H1 (cell line): ENCODE measurements around the gene TEX54. TPM values are rescaled to one million over a fixed set of nuclear protein-coding genes. Genes with fewer than 3 reads are reported as not detected.
A peak's percentile ranks its signal among the peaks of the same experiment; 100 is the strongest.

Experiments
- CTCF ChIA-PET: fragments of 300-600 bp; sonication (Branson Sonifier 250); formaldehyde crosslinking; loops from one replicate; lab custom pipeline; 2021; ENCODE audit not compliant: partially characterized antibody; lab: Charles Lee
- POLR2A ChIA-PET: fragments of 300-600 bp; sonication (Branson Sonifier 250); formaldehyde crosslinking; loops from one replicate; lab custom pipeline; 2021; ENCODE audit warnings: inconsistent platforms; ENCODE audit not compliant: partially characterized antibody; lab: Charles Lee
- DNase-seq, 2 experiments: peaks; one replicate each; pipeline versions ENCODE4 v3.0.0 to v3.0.0-alpha.2; 2010 to 2022; ENCODE audit warnings: low spot score in 2 of 2, low read depth in 1 of 2, mixed read lengths in 1 of 2
- FAIRE-seq: peaks from 2 replicates; lab custom pipeline; 2011; peaks lifted over from hg19 to GRCh38; lab: Jason Lieb, UNC
- H2AFZ ChIP-seq: 2 replicates; pipeline ENCODE4 v1.8.1; 2012; ENCODE audit warnings: low read length, inconsistent platforms
- H2AK5ac ChIP-seq: 2 replicates; pipeline ENCODE4 v1.6.1; 2013; ENCODE audit warnings: low read depth, low read length
- H2BK120ac ChIP-seq: replicated peaks from 2 replicates; pipeline ENCODE3; 2013; ENCODE audit warnings: low read depth, low read length, inconsistent platforms
- H2BK12ac ChIP-seq: 2 replicates; pipeline ENCODE4 v1.6.1; 2013; ENCODE audit warnings: low read depth, low read length
- H2BK15ac ChIP-seq: 2 replicates; pipeline ENCODE4 v1.6.1; 2013; ENCODE audit warnings: low read length
- H2BK20ac ChIP-seq: 2 replicates; pipeline ENCODE4 v1.6.1; 2013; ENCODE audit warnings: low read length
- H2BK5ac ChIP-seq: 2 replicates; pipeline ENCODE4 v1.6.1; 2013; ENCODE audit warnings: low read depth, low read length
- H3K14ac ChIP-seq: 2 replicates; pipeline ENCODE4 v1.6.1; 2013; ENCODE audit warnings: inconsistent platforms; ENCODE audit not compliant: insufficient read length
- H3K18ac ChIP-seq: 2 replicates; pipeline ENCODE4 v1.6.1; 2013; ENCODE audit warnings: low read length; ENCODE audit errors: extremely low read depth
- H3K23ac ChIP-seq: 2 replicates; pipeline ENCODE4 v1.6.1; 2013; ENCODE audit warnings: inconsistent platforms; ENCODE audit not compliant: insufficient read length
- H3K23me2 ChIP-seq: 2 replicates; pipeline ENCODE4 v1.6.1; 2013; ENCODE audit warnings: low read depth, low read length
- H3K27ac ChIP-seq: 2 replicates; pipeline ENCODE4 v1.6.1; 2011; ENCODE audit warnings: low read depth, low read length, inconsistent platforms
- H3K27me3 ChIP-seq, 4 experiments: replicated peaks in 1 of 4; 1 replicate in 1 of 4; 2 replicates in 3 of 4; pipeline versions ENCODE4 v1.6.1 to v1.8.1; 2011 to 2013; ENCODE audit warnings: low read length in 3 of 4, mild to moderate bottlenecking in 3 of 4, inconsistent platforms in 2 of 4, mixed read lengths in 2 of 4, moderate library complexity in 1 of 4; ENCODE audit not compliant: control insufficient read depth in 3 of 4, insufficient read depth in 3 of 4; ENCODE audit errors: extremely low read depth in 1 of 4
- H3K36me3 ChIP-seq, 4 experiments: 2 replicates each; pipeline versions ENCODE4 v1.6.1 to v1.8.1; 2011 to 2013; ENCODE audit warnings: mild to moderate bottlenecking in 4 of 4, low read length in 3 of 4, moderate library complexity in 2 of 4, control low read depth in 1 of 4, inconsistent platforms in 1 of 4; ENCODE audit not compliant: insufficient read depth in 4 of 4, control insufficient read depth in 2 of 4
- H3K4ac ChIP-seq: replicated peaks from 2 replicates; pipeline ENCODE3; 2013; ENCODE audit warnings: low read length, low read depth, mixed read lengths, inconsistent platforms; ENCODE audit not compliant: insufficient read length
- H3K4me1 ChIP-seq, 4 experiments: replicated peaks in 1 of 4; 1 replicate in 1 of 4; 2 replicates in 3 of 4; pipeline versions ENCODE4 v1.6.1 to v1.8.1; 2011 to 2013; ENCODE audit warnings: low read length in 3 of 4, inconsistent platforms in 2 of 4, mixed read lengths in 1 of 4; ENCODE audit not compliant: insufficient read depth in 4 of 4, control insufficient read depth in 3 of 4
- H3K4me2 ChIP-seq, 2 experiments: 2 replicates each; pipeline versions ENCODE4 v1.6.1 to v1.8.1; 2011 to 2013; ENCODE audit warnings: low read depth in 2 of 2, low read length in 2 of 2, control low read depth in 1 of 2, inconsistent platforms in 1 of 2, mild to moderate bottlenecking in 1 of 2; ENCODE audit not compliant: insufficient read depth in 1 of 2
- H3K4me3 ChIP-seq, 4 experiments: fragments of 200-600, 300-600 bp in 1 of 4; sonication (generic), shearing (Covaris generic), sonication (Bioruptor Twin) in 1 of 4; 2 replicates each; pipeline versions ENCODE4 v1.5.1 to v1.8.1; 2011 to 2016; ENCODE audit warnings: low read length in 4 of 4, low read depth in 3 of 4, control low read depth in 2 of 4, inconsistent platforms in 2 of 4, mild to moderate bottlenecking in 2 of 4, mixed read lengths in 1 of 4, moderate library complexity in 1 of 4; ENCODE audit not compliant: insufficient read depth in 2 of 4; ENCODE audit errors: extremely low read depth in 1 of 4
- H3K56ac ChIP-seq: replicated peaks from 2 replicates; pipeline ENCODE3; 2013; ENCODE audit warnings: low read depth, mild to moderate bottlenecking, mixed read lengths, low read length, inconsistent platforms; ENCODE audit not compliant: insufficient read length
- H3K79me1 ChIP-seq: 2 replicates; pipeline ENCODE4 v1.6.1; 2013; ENCODE audit warnings: low read depth, low read length, control low read depth
- H3K79me2 ChIP-seq, 2 experiments: 2 replicates each; pipeline versions ENCODE4 v1.6.1 to v1.8.1; 2012 to 2013; ENCODE audit warnings: low read length in 2 of 2, mild to moderate bottlenecking in 2 of 2, inconsistent platforms in 1 of 2; ENCODE audit not compliant: insufficient read depth in 2 of 2, control insufficient read depth in 1 of 2
- H3K9ac ChIP-seq, 4 experiments: replicated peaks in 1 of 4; 1 replicate in 1 of 4; 2 replicates in 3 of 4; pipeline versions ENCODE4 v1.6.1 to v1.8.1; 2011 to 2013; ENCODE audit warnings: low read depth in 3 of 4, low read length in 3 of 4, control low read depth in 2 of 4, mild to moderate bottlenecking in 2 of 4, moderate library complexity in 2 of 4, inconsistent platforms in 1 of 4; ENCODE audit errors: extremely low read depth in 1 of 4
- H3K9me3 ChIP-seq, 2 experiments: 2 replicates each; pipeline versions ENCODE4 v1.6.1 to v1.8.1; 2012 to 2013; ENCODE audit warnings: mild to moderate bottlenecking in 2 of 2, moderate library complexity in 2 of 2, control low read depth in 1 of 2, inconsistent platforms in 1 of 2, low read depth in 1 of 2, low read length in 1 of 2, mixed read lengths in 1 of 2; ENCODE audit not compliant: insufficient read depth in 2 of 2
- H4K20me1 ChIP-seq, 2 experiments: replicated peaks in 1 of 2; 2 replicates each; pipeline versions ENCODE3 to v1.8.1; 2011 to 2013; ENCODE audit warnings: inconsistent platforms in 2 of 2, low read length in 2 of 2, mild to moderate bottlenecking in 1 of 2; ENCODE audit not compliant: insufficient read depth in 2 of 2, control insufficient read depth in 1 of 2
- H4K5ac ChIP-seq: 2 replicates; pipeline ENCODE4 v1.6.1; 2013; ENCODE audit warnings: low read length, low read depth, mixed read lengths, inconsistent platforms; ENCODE audit not compliant: insufficient read length
- H4K8ac ChIP-seq: 2 replicates; pipeline ENCODE4 v1.8.0; 2013; ENCODE audit warnings: mild to moderate bottlenecking, moderate library complexity, low read length, inconsistent platforms; ENCODE audit not compliant: insufficient read depth; ENCODE audit errors: extremely low read depth
- H4K91ac ChIP-seq: replicated peaks from 2 replicates; pipeline ENCODE3; 2013; ENCODE audit warnings: low read length, mixed read lengths, inconsistent platforms; ENCODE audit not compliant: insufficient read length
- KDM4A ChIP-seq: IDR thresholded peaks from one replicate; pipeline ENCODE4 v1.7.1; 2012; ENCODE audit warnings: low read depth, mild to moderate bottlenecking, moderate library complexity, low read length, inconsistent platforms; ENCODE audit not compliant: severe bottlenecking
- POU5F1 ChIP-seq: IDR thresholded peaks from 2 replicates; pipeline ENCODE4 v1.6.1; 2011; ENCODE audit warnings: low read depth, mild to moderate bottlenecking, low read length, moderate library complexity
- TAF1 ChIP-seq: IDR thresholded peaks from 2 replicates; pipeline ENCODE4 v1.6.1; 2011; ENCODE audit warnings: mild to moderate bottlenecking, low read depth, low read length
- WGBS, 2 experiments: shearing (Covaris generic) in 1 of 2; methylation state at CpG; one replicate each; pipeline versions ENCODE4 v1.1.6 to v1.1.7; 2013 to 2015; ENCODE audit warnings: low lambda C conversion rate in 2 of 2, mixed read lengths in 2 of 2, inconsistent platforms in 1 of 2, low coverage in 1 of 2, missing lambda C conversion rate in 1 of 2; ENCODE audit not compliant: insufficient replicate concordance in 2 of 2, insufficient coverage in 1 of 2, insufficient read length in 1 of 2; ENCODE audit errors: extremely low coverage in 1 of 2, missing lambda C conversion rate in 1 of 2; 5-methylcytosine and 5-hydroxymethylcytosine counted together
- polyA plus RNA-seq, 7 experiments: library from polyadenylated mRNA; depleted of rRNA in 3 of 7; stranded (reverse) in 5 of 7; unstranded in 2 of 7; fragments of >200 nt in 5 of 7; fragments of 200-250 nt in 2 of 7; gene quantifications; 1 replicate in 5 of 7; 2 replicates in 1 of 7; 4 replicates in 1 of 7; pipeline versions ENCODE4 v1.2.1 to v1.2.3, GENCODE V29; 2011 to 2013; ENCODE audit warnings: missing spikeins in 2 of 7, mixed read lengths in 2 of 7
- total RNA-seq: library from RNA; stranded (reverse); fragmentation: NEBNext Ultra II Directional; extraction: Animal tissue kit (Norgen Biotek cat#: 25700); gene quantifications from 2 replicates; pipeline ENCODE4 v1.2.1, GENCODE V29; 2021

The TEX54 gene
- total and polyA plus RNA-seq, 2 of the 8 experiments (the other 6 are each of a cell fraction or from before 2014, with no cell fraction given) = 1.2 TPM; not detected in 1

GRCh38 chr11:62857541-62857982, 24.9 kb upstream of the TEX54 start:
- DNase-seq (no peak), FAIRE-seq (no peak)
- peaks cover 25 to 49% (median 27%) of the 10 kb centered on the region in 4 experiments for H3K36me3 ChIP-seq
- peak overlapping the region; percentile 74 to 100 (median 90) for H3K4me3 ChIP-seq
- H4K20me1 ChIP-seq = peaks cover 4 to 23% of the 10 kb centered on the region in 2 experiments
- H4K91ac ChIP-seq = no peak overlapping the region
- no peak overlapping the region for H3K14ac ChIP-seq
- no peak overlapping the region for H2BK20ac ChIP-seq
- no peak overlapping the region for H4K5ac ChIP-seq
- 0 out of 2 replicates have a peak overlapping the region, but pooled peaks have one; percentile 26 for H3K27ac ChIP-seq
- H3K9ac ChIP-seq = peak overlapping the region; percentile 64 to 100 (median 100); a peak in 5 of 7 replicates
- H3K23ac ChIP-seq = no peak overlapping the region
- H2AK5ac ChIP-seq = peak overlapping the region; percentile 42; the same call in 1 of the 2 replicates
- no peak overlapping the region for H3K4ac ChIP-seq
- H3K18ac ChIP-seq = peak overlapping the region; percentile 53; the same call in 1 of the 2 replicates
- peak overlapping the region; percentile 85; the same call in 1 of the 2 replicates for H2BK5ac ChIP-seq
- H3K4me1 ChIP-seq = peaks cover 0 to 14% (median 9%) of the 10 kb centered on the region in 4 experiments; a peak in 4 of 7 replicates
- CTCF ChIA-PET = interaction anchor here (0.6 to 1.5 kb wide), 9 partner anchors 22 to 784 kb away, joined by 3 to 7 read pairs (median 3); partner anchors contain the start of genes GNG3, SLC3A2 and UQCC3
- H2BK15ac ChIP-seq = no peak overlapping the region
- H3K79me2 ChIP-seq = peaks cover 56 to 97% of the 10 kb centered on the region in 2 experiments
- H4K8ac ChIP-seq = no peak overlapping the region
- H2BK12ac ChIP-seq = no peak overlapping the region
- peaks cover 14% of the 10 kb centered on the region for H3K23me2 ChIP-seq
- H2BK120ac ChIP-seq = no peak overlapping the region
- H3K79me1 ChIP-seq = peaks cover 5% of the 10 kb centered on the region; the same call in 1 of the 2 replicates
- H2AFZ ChIP-seq = no peak overlapping the region
- 31% methylated on average over 2 of the region's 2 CpGs; no CpG with 5 or more reads in 1 of the 2 experiments for WGBS, 2 experiments
- POLR2A ChIA-PET = interaction anchor here (1.1 to 20.0 kb wide), 18 partner anchors 8 to 832 kb away, joined by 3 to 2104 read pairs (median 30); partner anchors contain the start of genes BSCL2, C11orf98, CSKMT and EEF1G
- no peaks in the 10 kb centered on the region for H3K9me3 ChIP-seq
- H3K56ac ChIP-seq = no peak overlapping the region
- peak overlapping the region; percentile 78 to 95 for H3K4me2 ChIP-seq
- TF ChIP-seq POU5F1 (no peak), KDM4A (no peak), TAF1 (0 out of 2 replicates have a peak, but pooled peaks have one; percentile 18)
- no peaks in the 10 kb centered on the region for H3K27me3 ChIP-seq
